Hematopoietic multipotent progenitor cell (in vitro differentiated cells): Measurements from ENCODE around the gene OR4Q2. TPM values are rescaled to one million over a fixed set of nuclear protein-coding genes. Genes with fewer than 3 reads are reported as not detected.
"Not testable (repeated sequence)": the region's sequence is repeated elsewhere in the genome, so short reads cannot be mapped to it uniquely, and the experiment has no call there.

Experiments
- DNase-seq, 3 donors: peaks; one replicate each; pipeline ENCODE4 v3.0.0-alpha.2; 2011 to 2015; ENCODE audit warnings: low read depth in 2 of 3, low spot score in 2 of 3
- total RNA-seq: library from RNA; depleted of rRNA; stranded (reverse); fragments of >200 nt; gene quantifications from one replicate; pipeline ENCODE4 v1.2.3, GENCODE V29; 2012

OR4Q2 gene
- total RNA-seq = not detected

- DNase-seq = no peak
Observed at GRCh38 chr14:20001863-20002262, at the start of gene OR4Q2. TSS of gene OR4Q2 (plus strand) at chr14:20002163.

DNA sequence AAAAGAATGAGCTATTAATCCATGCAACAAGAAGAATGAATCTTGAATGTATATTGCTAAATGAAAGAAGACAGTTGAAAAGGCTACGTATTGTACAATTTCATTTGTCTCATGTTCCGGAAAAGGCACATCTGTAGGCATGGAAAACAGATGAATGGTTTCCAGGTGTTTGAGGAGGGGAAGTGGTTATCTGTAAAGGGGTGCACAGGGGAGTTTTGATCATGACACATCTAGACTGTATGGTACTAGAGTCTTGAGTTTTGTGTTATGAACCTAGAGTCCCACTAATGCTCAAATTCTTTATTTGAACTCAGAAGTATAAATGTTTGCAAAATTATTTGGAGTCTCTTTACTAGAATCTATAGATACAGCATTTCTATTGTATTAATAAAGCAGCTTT lies 32.2 kb upstream of the OR4Q2 start:
- DNase-seq = not testable (repeated sequence)

- peak in 1 of 3 donors; percentile 1 for DNase-seq
Observed at GRCh38 chr14:19974844-19975243, 27.1 kb upstream of the OR4Q2 start.

DNA sequence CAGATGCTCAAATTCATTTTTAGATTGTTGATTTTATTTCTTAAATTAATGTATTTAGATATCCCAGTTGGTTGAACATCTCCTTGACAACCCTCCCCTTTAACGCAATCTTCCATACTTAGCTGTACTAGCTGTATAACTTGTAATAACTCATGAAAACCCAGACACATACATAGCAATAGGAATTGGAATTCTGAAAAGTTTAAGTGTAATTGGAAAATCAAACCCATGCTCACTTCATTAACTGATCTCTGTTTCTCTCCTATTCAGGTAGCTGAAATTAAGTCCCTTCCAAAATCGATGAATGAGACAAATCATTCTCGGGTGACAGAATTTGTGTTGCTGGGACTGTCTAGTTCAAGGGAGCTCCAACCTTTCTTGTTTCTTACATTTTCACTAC lies 26.7 kb upstream of the OR4Q2 start, which contains the start of gene OR4K15:
Gene OR4K15, plus strand, starts transcription at position 301 of the 400 bp plus-strand sequence. Its CDS starts 0 bp downstream, at position 301.
- DNase-seq = no peak

DNA sequence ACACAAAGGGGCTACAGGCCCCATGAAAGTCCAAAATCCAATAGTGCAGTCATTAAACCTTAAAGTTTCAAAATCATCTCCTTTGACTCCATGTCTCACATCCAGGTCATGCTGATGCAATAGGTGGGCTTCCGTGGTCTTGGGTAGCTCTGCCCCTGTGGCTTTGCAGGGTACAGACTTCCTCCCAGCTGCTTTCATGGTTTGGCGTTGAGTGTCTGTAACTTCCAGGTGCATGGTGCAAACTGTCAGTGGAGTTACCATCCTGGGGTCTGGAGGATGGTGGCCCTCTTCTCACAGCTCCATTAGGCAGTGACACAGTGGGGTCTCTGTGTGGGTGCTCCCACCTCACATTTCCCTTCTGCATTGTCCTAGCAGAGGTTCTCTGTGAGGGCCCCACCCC lies 8.5 kb upstream of the OR4Q2 start:
- DNase-seq = no peak

DNA sequence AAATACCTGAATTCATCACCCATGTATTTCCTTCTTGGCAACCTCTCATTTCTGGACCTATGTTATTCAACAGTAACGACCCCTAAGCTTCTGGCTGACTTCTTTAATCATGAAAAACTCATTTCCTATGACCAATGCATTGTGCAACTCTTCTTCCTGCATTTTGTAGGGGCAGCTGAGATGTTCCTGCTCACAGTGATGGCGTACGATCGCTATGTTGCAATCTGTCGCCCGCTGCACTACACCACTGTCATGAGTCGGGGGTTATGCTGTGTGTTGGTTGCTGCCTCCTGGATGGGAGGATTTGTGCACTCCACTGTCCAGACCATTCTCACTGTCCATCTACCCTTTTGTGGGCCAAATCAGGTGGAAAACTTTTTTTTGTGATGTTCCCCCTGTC lies 356 bp downstream of the OR4Q2 start:
- DNase-seq = no peak

GRCh38 chr14:20008156-20008555 lies 6.2 kb downstream of the OR4Q2 start:
- no peak for DNase-seq

- no peak for DNase-seq
Observed at GRCh38 chr14:20019257-20019865, 17.4 kb downstream of the OR4Q2 start, which contains the start of gene OR4K14. TSS of gene OR4K14 (minus strand) at chr14:20019307. CDS start at chr14:20015193, 4,114 bp downstream.

- no peak for DNase-seq
Observed at GRCh38 chr14:20031058-20031457, 29.1 kb downstream of the OR4Q2 start.

DNA sequence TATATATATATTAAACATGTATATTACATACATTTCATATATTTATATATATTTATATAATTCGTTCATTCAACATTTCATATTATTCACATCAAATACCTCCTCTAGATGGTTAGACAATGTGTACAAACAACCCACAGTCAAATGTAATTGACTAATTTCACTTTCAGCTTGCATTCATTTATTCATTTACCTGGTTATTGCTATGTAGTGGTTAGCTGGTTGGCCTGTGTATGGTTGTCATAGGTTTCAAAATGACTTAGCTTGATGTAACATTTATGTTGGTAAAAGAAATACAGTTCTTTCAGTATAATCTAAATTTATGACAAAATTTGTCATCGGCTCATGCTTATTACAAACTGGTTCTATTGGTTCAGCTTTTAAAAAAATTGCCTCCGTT lies 33.5 kb downstream of the OR4Q2 start:
- DNase-seq = no peak

- DNase-seq = no peak
Observed at GRCh38 chr14:20035938-20036337, 34.0 kb downstream of the OR4Q2 start, which contains the start of gene OR4K13. TSS of gene OR4K13 (minus strand) at chr14:20036038. CDS start at chr14:20034758, 1,280 bp downstream.

GRCh38 chr14:20044243-20044642 lies 42.3 kb downstream of the OR4Q2 start:
- no peak for DNase-seq

DNA sequence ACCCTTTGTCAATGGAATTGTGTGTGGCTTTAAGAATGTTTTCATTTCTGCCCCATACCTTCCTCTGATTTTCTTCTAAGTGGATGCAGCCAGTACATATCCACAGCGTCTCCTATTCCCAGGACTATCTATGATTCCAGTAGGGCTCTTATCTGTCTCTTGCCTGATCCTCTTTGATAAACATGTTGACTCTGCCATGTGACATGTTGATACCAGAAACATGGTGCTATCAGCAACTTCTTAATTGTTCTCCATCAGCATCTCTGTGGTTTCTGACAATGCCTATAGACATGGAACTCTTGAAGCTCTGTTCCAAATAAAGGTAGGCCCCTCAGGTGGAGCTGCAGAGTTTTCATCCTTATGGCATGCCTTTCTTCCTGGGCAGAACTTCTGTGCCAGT lies 46.2 kb downstream of the OR4Q2 start:
- no peak for DNase-seq

Other genes starting within 250 kb of the OR4Q2 start
- gene OR4M1, start 228.7 kb upstream of the OR4Q2 start, total RNA-seq = under 0.01 TPM
- gene OR4N2, start 198.4 kb upstream of the OR4Q2 start, total RNA-seq = not detected
- gene OR4K2, start 127.0 kb upstream of the OR4Q2 start, total RNA-seq = under 0.01 TPM
- under 0.01 TPM for gene OR4K5, start 81.6 kb upstream of the OR4Q2 start, total RNA-seq
- gene OR4K1, start 71.2 kb upstream of the OR4Q2 start, total RNA-seq = not detected
- under 0.01 TPM for gene OR4K15, start 26.6 kb upstream of the OR4Q2 start, total RNA-seq
- not detected for gene OR4K14, start 17.1 kb downstream of the OR4Q2 start, total RNA-seq
- gene OR4K13, start 33.9 kb downstream of the OR4Q2 start, total RNA-seq = not detected
- gene OR4L1, start 57.9 kb downstream of the OR4Q2 start, total RNA-seq = not detected
- gene OR4K17, start 108.6 kb downstream of the OR4Q2 start, total RNA-seq = not detected
- not detected for gene OR4N5, start 136.7 kb downstream of the OR4Q2 start, total RNA-seq
- not detected for gene OR11G2, start 188.7 kb downstream of the OR4Q2 start, total RNA-seq
- gene OR11H6, start 221.5 kb downstream of the OR4Q2 start, total RNA-seq = under 0.01 TPM
- gene OR11H7, start 226.8 kb downstream of the OR4Q2 start, total RNA-seq = not detected
- under 0.01 TPM for gene OR11H4, start 237.1 kb downstream of the OR4Q2 start, total RNA-seq